HG03025 (cell line): ENCODE results near the gene PDAP1.
A peak's percentile ranks its signal among the peaks of the same experiment; 100 is the strongest.
"Not testable (repeated sequence)": the region's sequence is repeated elsewhere in the genome, so short reads cannot be mapped to it uniquely, and the experiment has no call there.

ENCODE experiments used
- ATAC-seq: cut with Tn5 transposase; IDR thresholded peaks from one replicate; pipeline ENCODE4 v1.9.1; 2021; ENCODE audit warnings: mild to moderate bottlenecking, moderate library complexity; ENCODE audit not compliant: unreplicated experiment, low FRiP score

PDAP1 gene

GRCh38 chr7:99408379-99409191 is at the start of gene PDAP1, which contains the start of gene BUD31:
Gene PDAP1 (minus strand): TSS chr7:99408597. CDS start chr7:99408548, 49 bp downstream.
Gene BUD31 (plus strand): TSS chr7:99408969. CDS start chr7:99411093, 2,124 bp downstream.
- peak; percentile 77 for ATAC-seq

- no peak for ATAC-seq
Observed at GRCh38 chr7:99457650-99458493, 49.5 kb upstream of the PDAP1 start.

GRCh38 chr7:99457050-99457649 is 48.8 kb upstream of the PDAP1 start:
- ATAC-seq = no peak

- ATAC-seq = no peak
Observed at GRCh38 chr7:99456288-99456687, 47.9 kb upstream of the PDAP1 start.

- ATAC-seq = no peak
Observed at GRCh38 chr7:99455874-99456273, 47.5 kb upstream of the PDAP1 start.

GRCh38 chr7:99453105-99453504 is 44.7 kb upstream of the PDAP1 start:
- no peak for ATAC-seq

- no peak for ATAC-seq
Observed at GRCh38 chr7:99452541-99452940, 44.1 kb upstream of the PDAP1 start.

GRCh38 chr7:99451936-99452335 is 43.5 kb upstream of the PDAP1 start:
- no peak for ATAC-seq

GRCh38 chr7:99449326-99449725 is 40.9 kb upstream of the PDAP1 start:
- no peak for ATAC-seq

- ATAC-seq = no peak
Observed at GRCh38 chr7:99448855-99449254, 40.5 kb upstream of the PDAP1 start.

- ATAC-seq = no peak
Observed at GRCh38 chr7:99447943-99448342, 39.5 kb upstream of the PDAP1 start.

- ATAC-seq = no peak
Observed at GRCh38 chr7:99446096-99446495, 37.7 kb upstream of the PDAP1 start.

- no peak for ATAC-seq
Observed at GRCh38 chr7:99440195-99440594, 31.8 kb upstream of the PDAP1 start.

- peak; percentile 77 for ATAC-seq
Observed at GRCh38 chr7:99438573-99439480, 30.4 kb upstream of the PDAP1 start, which contains the start of the genes CPSF4 and PTCD1. Gene CPSF4 (plus strand): TSS chr7:99438943. CDS start chr7:99439083, 140 bp downstream. Gene PTCD1 (minus strand): TSS chr7:99438798. CDS start chr7:99435242, 3,556 bp downstream.

GRCh38 chr7:99437946-99438572 is 29.7 kb upstream of the PDAP1 start:
- ATAC-seq = peak; percentile 16

GRCh38 chr7:99433158-99433557 is 24.8 kb upstream of the PDAP1 start:
- no peak for ATAC-seq

GRCh38 chr7:99431756-99432540 is 23.6 kb upstream of the PDAP1 start:
- ATAC-seq = not testable (repeated sequence)

GRCh38 chr7:99429756-99430155 is 21.4 kb upstream of the PDAP1 start:
- no peak for ATAC-seq
